ENCODE data around the gene TMEM237. TPM values are rescaled to one million over a fixed set of nuclear protein-coding genes. Genes with fewer than 3 reads are reported as not detected.

TMEM237 gene
- total RNA-seq, 1 experiment from 2014 or later = 30.6 TPM

DNA sequence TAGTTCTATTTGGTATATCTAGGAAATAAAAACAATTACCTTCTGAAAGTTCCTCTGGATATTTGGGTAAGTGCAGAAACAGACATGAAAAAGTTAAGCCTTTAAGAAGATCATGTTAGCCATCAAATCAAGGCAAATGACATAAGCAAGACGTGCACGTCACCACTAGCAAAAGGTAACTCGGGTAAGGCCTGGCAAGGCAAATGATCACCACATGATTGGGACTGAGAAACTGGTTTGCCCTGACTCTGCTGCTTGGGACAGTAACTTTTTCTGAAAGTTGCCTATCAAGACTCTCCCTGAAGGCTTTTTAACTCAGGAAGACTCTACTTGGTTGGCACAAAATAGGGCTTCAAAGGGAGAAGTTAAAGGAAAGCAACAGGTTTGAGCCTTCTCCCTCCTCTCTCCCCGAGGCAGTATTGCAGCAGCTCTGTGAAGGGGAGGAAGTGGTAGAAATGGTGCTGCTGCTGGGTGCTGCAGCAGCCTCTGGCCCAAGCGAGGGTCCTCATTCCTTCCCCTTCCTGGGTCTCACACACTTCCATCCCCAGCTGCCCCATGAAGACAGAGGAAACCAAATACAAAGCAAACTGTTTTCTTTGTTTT is 17.1 kb upstream of the TMEM237 start:
- Histone ChIP-seq H3K36me3 (ENCODE audit: control insufficient read depth, insufficient read depth, low read length) (no peaks in the 10 kb centered on the region), H3K4me1 (ENCODE audit: control insufficient read depth, insufficient read depth, low read length) (no peaks in the 10 kb centered on the region), H3K27ac (ENCODE audit: low read length) (no peak overlapping the region), H3K4me3 (ENCODE audit: low read depth in 2 of 2, low read length in 2 of 2) (no peak overlapping the region), H3K9me3 (ENCODE audit: control insufficient read depth, insufficient read depth, low read depth, low read length) (no peaks in the 10 kb centered on the region), H3K27me3 (ENCODE audit: control insufficient read depth, insufficient read depth, low read length) (no peaks in the 10 kb centered on the region)
- intact Hi-C loops (cut with micrococcal nuclease; ENCODE audit: unreplicated experiment) (no loop called here), in situ Hi-C loops (cut with HindIII; ENCODE audit: low pct_unique_long_range_greater_than_20kb, low sequenced_read_pairs) (no loop called here)
- no peak for ATAC-seq
- TF ChIP-seq SIN3A (IDR thresholded peaks at IDR 0.05; ENCODE audit: borderline replicate concordance, insufficient read depth, low read depth, low read length) = no peak
- TF ChIP-seq, protein P1, sequence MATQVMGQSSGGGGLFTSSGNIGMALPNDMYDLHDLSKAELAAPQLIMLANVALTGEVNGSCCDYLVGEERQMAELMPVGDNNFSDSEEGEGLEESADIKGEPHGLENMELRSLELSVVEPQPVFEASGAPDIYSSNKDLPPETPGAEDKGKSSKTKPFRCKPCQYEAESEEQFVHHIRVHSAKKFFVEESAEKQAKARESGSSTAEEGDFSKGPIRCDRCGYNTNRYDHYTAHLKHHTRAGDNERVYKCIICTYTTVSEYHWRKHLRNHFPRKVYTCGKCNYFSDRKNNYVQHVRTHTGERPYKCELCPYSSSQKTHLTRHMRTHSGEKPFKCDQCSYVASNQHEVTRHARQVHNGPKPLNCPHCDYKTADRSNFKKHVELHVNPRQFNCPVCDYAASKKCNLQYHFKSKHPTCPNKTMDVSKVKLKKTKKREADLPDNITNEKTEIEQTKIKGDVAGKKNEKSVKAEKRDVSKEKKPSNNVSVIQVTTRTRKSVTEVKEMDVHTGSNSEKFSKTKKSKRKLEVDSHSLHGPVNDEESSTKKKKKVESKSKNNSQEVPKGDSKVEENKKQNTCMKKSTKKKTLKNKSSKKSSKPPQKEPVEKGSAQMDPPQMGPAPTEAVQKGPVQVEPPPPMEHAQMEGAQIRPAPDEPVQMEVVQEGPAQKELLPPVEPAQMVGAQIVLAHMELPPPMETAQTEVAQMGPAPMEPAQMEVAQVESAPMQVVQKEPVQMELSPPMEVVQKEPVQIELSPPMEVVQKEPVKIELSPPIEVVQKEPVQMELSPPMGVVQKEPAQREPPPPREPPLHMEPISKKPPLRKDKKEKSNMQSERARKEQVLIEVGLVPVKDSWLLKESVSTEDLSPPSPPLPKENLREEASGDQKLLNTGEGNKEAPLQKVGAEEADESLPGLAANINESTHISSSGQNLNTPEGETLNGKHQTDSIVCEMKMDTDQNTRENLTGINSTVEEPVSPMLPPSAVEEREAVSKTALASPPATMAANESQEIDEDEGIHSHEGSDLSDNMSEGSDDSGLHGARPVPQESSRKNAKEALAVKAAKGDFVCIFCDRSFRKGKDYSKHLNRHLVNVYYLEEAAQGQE (IDR thresholded peaks at IDR 0.05; ENCODE audit: insufficient read depth in 1 of 2, low read depth in 2 of 2, low read length in 1 of 2) = no peak
- TF ChIP-seq, protein P2, sequence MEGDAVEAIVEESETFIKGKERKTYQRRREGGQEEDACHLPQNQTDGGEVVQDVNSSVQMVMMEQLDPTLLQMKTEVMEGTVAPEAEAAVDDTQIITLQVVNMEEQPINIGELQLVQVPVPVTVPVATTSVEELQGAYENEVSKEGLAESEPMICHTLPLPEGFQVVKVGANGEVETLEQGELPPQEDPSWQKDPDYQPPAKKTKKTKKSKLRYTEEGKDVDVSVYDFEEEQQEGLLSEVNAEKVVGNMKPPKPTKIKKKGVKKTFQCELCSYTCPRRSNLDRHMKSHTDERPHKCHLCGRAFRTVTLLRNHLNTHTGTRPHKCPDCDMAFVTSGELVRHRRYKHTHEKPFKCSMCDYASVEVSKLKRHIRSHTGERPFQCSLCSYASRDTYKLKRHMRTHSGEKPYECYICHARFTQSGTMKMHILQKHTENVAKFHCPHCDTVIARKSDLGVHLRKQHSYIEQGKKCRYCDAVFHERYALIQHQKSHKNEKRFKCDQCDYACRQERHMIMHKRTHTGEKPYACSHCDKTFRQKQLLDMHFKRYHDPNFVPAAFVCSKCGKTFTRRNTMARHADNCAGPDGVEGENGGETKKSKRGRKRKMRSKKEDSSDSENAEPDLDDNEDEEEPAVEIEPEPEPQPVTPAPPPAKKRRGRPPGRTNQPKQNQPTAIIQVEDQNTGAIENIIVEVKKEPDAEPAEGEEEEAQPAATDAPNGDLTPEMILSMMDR (IDR thresholded peaks at IDR 0.05) = no peak
- no peak for TF ChIP-seq TCF7L2 (IDR thresholded peaks at IDR 0.05; ENCODE audit: low read depth, low read length)
- TF ChIP-seq POLR2AphosphoS5 (IDR thresholded peaks at IDR 0.05; ENCODE audit: low read depth, low read length) = no peak
- POLR2A ChIA-PET = no interaction called here
- no peak for DNase-seq (ENCODE audit: low read depth, low spot score)
- CTCF ChIA-PET = no interaction called here
- no TSS peak for BruUV-seq (replicated peaks)

DNA sequence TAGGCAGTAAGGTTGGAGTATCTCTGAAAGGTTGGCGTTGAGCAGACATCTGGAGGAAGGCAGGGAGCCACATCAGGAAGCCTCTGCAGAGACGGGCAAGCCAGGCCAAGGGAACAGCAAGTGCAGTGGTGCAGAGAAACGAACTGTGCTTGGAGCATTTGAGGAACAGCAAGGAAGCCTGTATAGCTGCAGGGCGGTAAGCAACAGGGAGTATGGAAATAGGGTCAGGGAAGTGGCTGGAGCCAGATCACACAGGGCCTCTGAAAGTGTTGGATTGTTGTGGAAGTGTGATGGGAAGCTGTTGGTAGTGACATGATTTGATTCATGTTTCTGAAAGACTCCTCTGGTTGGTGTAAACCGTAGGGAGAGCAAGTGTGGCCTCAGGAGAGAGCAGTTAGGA is 13.4 kb upstream of the TMEM237 start:
- Histone ChIP-seq H3K27ac (ENCODE audit: low read length) (no peak overlapping the region), H3K4me3 (ENCODE audit: low read depth in 2 of 2, low read length in 2 of 2) (no peak overlapping the region), H3K27me3 (ENCODE audit: control insufficient read depth, insufficient read depth, low read length) (no peaks in the 10 kb centered on the region), H3K9me3 (ENCODE audit: control insufficient read depth, insufficient read depth, low read depth, low read length) (no peaks in the 10 kb centered on the region), H3K36me3 (ENCODE audit: control insufficient read depth, insufficient read depth, low read length) (no peaks in the 10 kb centered on the region), H3K4me1 (ENCODE audit: control insufficient read depth, insufficient read depth, low read length) (no peaks in the 10 kb centered on the region)
- ATAC-seq (no peak; the same call in 1 of the 2 replicates), DNase-seq (ENCODE audit: low read depth, low spot score) (no peak)
- intact Hi-C loops (cut with micrococcal nuclease; ENCODE audit: unreplicated experiment) (no loop called here), in situ Hi-C loops (cut with HindIII; ENCODE audit: low pct_unique_long_range_greater_than_20kb, low sequenced_read_pairs) (no loop called here)
- no TSS peak for BruUV-seq (replicated peaks)
- CTCF ChIA-PET = interaction anchor here (0.6 kb wide), 1 partner anchor 204 kb away, joined by 5 read pairs; no protein-coding TSS in a partner anchor
- TF ChIP-seq, protein P1 (IDR thresholded peaks at IDR 0.05; ENCODE audit: insufficient read depth in 1 of 2, low read depth in 2 of 2, low read length in 1 of 2) = no peak
- TF ChIP-seq POLR2AphosphoS5 (IDR thresholded peaks at IDR 0.05; ENCODE audit: low read depth, low read length) = no peak
- TF ChIP-seq TCF7L2 (IDR thresholded peaks at IDR 0.05; ENCODE audit: low read depth, low read length) = no peak
- TF ChIP-seq SIN3A (IDR thresholded peaks at IDR 0.05; ENCODE audit: borderline replicate concordance, insufficient read depth, low read depth, low read length) = no peak
- TF ChIP-seq, protein P2 (IDR thresholded peaks at IDR 0.05) = no peak
- POLR2A ChIA-PET = no interaction called here

Measured in Panc1 (cell line).